DMS53 treated with DMSO at 0.1 percent for 48 hours (cell line): ENCODE measurements around the gene BAIAP2.
"Not testable (repeated sequence)": the region's sequence is repeated elsewhere in the genome, so short reads cannot be mapped to it uniquely, and the experiment has no call there.

Source experiments
- DNase-seq: peaks from one replicate; lab custom pipeline; 2025; ENCODE audit not compliant: unreplicated experiment; lab: John Stamatoyannopoulos, UW

The BAIAP2 gene

DNA sequence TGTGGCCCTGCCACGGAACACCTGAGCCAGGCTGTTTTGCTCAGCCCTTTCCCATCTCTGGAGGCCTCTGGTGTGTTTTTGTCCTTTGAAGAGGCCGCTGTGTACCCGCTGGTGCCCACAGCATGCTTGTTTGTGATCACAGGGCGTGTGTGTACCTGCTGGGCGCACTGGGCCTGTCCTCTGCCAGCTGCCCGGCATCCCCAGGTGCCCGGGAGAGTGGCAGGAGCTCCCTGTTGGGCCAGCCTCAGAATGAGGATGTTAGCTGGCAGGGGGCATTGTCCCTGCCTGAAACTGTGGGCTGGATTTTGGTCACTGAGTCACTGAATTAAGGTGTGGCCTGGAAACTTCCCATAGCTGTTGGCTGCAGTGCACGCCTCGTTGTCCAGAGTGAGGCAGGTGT lies 31.1 kb downstream of the BAIAP2 start:
- DNase-seq, result no peak

- DNase-seq, result no peak
Measured at GRCh38 chr17:81066771-81067315, 31.9 kb downstream of the BAIAP2 start.

DNA sequence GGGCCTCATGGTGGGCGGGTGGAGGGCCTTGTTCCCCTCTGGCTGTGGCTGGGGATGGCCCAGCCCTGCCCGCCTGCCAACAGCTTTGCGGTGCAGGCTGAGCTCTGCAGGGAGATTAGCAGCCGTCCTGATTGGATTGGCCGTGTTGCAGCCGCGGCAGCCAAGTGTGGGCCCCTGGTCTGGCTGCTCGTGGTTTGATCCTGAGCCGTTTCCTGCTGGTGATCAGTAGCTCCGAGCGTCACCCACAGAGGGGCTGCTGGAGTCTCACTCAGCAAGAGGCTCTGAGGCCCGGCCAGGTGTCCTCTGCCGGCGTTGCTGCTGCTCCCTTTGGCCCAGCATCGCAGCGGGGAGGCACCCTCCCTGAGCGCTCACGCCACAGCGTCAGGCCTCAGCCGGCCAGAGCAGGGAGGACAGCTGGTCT lies 32.5 kb downstream of the BAIAP2 start:
- no peak for DNase-seq

DNA sequence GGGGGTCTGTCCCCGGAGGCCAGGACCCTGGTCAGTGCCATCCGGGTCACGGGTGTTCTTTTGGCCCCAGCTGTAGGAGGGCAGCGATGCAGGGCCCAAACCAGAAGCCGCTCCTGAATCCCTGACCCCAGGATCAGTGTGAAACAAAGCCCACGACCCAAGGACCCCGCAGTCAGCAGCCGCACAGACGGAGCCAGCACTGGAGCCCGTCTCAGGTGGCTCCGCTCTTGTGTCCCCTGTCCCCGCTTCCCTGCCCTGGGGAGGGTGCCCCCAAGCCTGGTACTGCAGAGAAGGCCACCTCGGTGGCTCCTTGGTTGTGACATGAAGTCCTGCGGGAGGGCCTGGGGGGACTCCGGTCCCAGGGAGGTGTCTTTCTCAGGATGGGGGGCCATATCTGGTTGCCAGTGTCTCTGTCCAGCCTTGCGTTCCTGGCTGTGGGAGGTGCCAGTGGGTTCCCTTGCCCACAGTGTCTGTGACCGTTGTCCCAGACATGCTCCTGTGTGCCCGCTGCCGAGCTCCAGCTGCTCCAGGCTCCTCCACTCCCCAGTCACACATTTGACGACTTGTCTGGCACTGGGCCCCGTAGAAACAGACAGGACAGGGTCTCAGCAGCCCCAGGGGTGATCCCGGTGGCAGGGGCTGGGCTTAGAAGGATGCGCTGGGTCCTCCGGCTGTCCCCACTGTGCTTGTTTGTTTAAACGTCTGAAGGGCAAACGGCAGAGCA lies 33.6 kb downstream of the BAIAP2 start:
- no peak for DNase-seq

GRCh38 chr17:81069135-81069645 lies 34.2 kb downstream of the BAIAP2 start:
- DNase-seq, result no peak

- DNase-seq, result no peak
Measured at GRCh38 chr17:81070541-81071246, 35.7 kb downstream of the BAIAP2 start.

GRCh38 chr17:81071761-81072741 lies 37.1 kb downstream of the BAIAP2 start:
- no peak for DNase-seq

DNA sequence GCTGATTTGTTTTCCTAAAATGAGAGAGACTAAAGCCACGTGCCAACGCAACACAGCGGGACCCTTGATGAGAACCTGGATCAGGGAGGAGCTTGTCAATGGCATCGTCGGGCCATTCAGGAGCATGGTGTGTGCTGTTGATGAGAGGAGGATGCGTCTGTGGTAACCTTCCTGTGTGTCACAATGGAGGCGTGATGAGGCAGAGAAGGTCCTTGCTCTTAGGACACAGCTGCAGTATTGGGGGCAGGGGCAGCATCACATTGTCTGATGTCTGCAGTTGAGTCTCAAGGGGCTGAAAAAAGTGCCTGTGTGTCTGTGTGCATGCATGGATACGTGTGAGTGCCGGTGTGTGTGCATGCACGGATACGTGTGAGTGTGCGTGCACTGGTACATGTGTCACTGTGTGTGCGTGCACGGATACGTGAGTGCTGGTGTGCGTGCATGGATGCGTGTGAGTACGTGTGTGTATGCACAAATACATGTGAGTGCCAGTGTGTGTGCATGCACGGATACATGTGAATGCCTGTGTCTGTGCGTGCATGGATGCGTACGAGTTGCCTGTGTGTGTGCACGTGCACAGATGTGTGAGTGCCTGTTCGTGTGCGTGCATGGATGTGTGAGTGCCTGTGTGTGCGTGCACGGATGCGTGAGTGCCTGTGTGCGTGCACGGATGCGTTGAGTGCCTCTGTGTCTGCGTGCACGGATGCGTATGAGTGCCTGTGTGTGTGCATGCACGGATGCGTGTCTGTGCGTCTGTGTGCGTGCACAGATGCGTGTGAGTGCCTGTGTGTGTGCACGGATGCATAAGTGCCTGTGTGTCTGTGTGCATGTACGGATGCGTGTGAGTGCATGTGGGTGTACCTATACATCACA lies 39.3 kb downstream of the BAIAP2 start:
- no peak for DNase-seq

DNA sequence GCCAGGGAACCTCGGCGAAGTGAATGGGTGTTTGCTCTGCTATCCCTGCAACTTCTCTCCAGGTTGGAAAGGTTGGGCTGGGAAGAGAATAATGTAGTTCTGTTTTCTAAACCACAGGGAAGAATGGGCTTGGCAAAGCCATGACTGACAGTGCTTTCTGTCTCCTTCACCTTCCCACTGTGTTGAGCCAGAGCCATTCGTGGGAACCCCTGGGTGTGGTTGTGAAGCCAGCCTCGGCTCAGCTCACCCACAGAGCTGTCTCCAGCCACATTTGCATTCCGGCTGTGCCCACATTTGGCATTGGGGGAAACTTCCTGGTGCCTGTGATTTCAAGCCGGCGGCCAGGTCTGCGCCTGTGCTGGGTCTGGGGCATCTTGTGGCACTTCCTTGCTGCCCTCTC lies 39.9 kb downstream of the BAIAP2 start:
- no peak for DNase-seq

- DNase-seq, result no peak
Measured at GRCh38 chr17:81075307-81075706, 40.4 kb downstream of the BAIAP2 start.

- no peak for DNase-seq
Measured at GRCh38 chr17:81076141-81076679, 41.3 kb downstream of the BAIAP2 start.

DNA sequence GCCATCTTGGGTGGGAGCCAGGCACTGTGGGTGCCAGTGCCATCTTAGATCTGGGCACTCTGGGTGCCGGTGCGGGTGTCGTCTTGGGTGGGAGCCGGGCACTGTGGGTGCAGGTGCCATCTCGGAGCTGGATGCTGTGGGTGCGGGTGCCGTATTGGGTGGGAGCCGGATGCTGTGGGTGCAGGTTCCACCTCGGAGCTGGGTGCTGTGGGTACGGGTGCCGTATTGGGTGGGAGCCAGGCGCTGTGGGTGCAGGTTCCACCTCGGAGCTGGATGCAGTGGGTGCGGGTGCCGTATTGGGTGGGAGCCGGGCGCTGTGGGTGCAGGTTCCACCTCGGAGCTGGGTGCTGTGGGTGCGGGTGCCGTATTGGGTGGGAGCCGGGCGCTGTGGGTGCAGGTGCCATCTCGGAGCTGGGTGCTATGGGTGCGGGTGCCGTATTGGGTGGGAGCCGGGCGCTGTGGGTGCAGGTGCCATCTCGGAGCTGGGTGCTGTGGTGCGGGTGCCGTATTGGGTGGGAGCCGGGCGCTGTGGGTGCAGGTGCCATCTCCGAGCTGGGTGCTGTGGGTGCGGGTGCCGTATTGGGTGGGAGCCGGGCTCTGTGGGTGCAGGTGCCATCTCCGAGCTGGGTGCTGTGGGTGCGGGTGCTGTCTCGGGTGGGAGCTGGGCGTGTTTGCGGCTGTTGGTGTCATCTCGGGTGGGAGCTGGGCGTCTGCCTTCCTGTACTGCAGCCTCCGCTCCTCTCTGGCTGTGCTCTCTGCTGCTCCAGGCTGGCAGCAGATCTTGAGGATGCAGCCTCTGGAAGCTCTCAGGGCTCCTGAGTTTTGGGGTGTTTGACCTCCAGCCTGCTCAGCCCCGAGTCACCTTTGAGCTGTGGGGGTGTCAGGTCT lies 43.3 kb downstream of the BAIAP2 start:
- DNase-seq, result not testable (repeated sequence)

- DNase-seq, result no peak
Measured at GRCh38 chr17:81080019-81080418, 45.1 kb downstream of the BAIAP2 start.

DNA sequence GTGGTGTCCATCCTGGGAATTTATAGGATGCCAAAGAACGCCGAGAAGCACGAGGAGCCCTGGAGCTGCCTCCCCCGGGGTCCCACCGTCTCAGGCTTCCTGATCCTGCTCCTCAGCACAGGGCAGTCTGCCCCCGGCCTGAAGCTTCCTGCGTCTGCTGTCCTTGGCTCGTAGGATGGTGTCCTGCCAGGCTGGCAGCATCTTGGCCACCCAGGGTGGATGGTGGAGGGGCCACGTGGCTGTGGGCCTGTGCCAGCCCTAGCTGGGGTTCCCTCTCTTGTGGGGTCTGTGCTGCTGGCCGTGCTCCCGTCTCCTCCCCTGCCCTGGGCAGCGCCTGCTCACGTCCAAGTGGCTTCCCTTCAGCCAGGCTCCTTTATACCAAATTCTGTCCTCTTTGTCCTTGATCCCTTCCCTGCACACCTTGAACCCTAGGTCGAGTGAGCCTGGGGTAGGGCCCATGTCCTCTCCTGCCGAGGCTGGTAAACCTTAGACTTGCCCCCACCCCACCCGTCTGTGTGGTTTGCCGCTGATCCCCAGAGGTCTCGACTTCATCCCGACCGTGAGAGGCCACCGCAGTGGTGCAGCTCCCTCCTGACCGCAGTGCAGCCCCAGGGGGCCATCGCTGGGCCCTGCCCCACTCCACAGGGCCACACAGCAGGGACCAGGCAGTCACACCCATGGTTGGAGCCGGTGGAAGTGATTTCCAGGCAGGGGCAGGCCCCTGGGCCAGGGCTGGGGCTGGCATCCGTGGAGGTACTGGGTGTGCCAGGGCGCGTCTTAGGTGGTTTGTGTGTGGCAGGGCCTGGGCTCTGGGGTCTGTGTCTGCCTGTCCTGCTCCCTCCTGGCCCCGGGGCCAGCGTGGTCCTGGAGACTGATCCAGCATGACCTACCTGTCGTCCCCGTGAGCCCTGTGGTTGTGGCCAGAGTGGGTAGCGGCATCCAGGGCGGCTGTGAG lies 46.5 kb downstream of the BAIAP2 start:
- DNase-seq, result no peak

- no peak for DNase-seq
Measured at GRCh38 chr17:81082177-81083073, 47.5 kb downstream of the BAIAP2 start.

DNA sequence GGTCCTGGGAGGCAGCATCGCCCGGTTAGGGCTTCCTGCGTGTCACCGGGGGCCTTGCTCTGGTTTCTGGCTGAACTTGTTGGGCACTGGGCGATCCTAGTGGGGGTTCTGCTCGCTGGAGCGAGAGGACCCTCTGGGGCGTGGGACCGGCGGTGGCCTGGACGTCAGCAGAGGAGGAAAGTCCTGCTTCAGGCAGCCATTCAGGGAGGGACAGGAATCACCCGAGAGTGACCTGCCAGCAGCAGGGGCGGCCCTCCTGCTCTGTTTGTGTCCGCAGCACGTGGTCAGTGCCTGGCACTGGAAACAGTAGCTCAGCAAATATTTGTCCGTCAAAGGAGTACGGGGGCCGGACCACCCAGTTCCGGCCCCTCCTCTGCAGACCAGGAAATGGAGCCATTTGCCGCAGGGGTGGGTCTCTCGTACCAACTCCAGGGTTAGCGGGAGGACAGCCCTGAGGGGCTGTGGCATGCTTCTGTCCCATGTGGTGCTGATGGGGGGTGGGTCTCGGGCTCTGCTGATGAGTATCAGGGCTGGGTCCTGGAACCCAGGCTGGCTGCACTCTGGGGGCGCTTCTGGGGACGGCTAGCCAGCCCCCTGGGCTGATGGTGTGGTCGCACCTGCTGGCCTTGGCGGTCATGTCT lies 48.3 kb downstream of the BAIAP2 start:
- no peak for DNase-seq
